ENCODE results near the gene PRIMA1. TPM values are rescaled to one million over a fixed set of nuclear protein-coding genes. Genes with fewer than 3 reads are reported as not detected.

Gene PRIMA1
- total RNA-seq, 1 experiment from 2014 or later = not detected

DNA sequence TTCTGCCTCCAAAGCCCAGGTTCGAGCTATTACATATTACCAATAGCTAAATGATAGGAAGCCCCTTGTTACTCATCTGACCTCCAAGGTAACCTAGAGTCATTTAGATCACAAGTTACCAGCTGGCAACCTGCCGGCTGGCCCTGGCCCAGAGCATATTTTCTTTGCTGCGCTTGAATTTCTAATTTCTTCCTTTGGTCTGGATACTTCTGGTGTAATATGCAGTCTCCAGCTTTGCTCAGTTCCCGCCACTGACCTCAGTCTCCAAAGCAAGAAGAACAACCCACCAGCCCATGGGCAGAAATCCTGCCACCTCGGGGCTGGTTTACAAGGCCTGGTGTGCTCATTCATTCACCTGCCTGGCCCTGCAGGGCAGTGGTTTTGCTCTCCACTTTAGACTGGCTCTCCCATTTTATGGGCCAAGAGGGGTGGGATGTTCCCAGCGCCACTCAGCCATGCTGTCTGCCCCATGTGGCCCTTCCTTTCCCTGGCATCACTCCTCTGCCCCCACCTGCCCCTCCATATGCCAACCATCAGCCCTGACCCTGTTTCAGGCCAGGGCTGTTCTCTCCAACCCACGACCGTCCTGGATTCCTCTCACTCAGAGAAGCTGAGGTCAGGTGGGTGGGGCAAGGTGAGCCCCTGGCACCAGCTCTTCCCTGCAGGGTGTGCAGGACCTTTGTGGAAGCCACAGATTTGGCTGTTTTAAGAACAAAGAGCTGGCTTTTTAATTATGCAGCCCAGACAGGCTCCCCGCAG, 76.0 kb downstream of the PRIMA1 start:
- TF ChIP-seq, protein P1, sequence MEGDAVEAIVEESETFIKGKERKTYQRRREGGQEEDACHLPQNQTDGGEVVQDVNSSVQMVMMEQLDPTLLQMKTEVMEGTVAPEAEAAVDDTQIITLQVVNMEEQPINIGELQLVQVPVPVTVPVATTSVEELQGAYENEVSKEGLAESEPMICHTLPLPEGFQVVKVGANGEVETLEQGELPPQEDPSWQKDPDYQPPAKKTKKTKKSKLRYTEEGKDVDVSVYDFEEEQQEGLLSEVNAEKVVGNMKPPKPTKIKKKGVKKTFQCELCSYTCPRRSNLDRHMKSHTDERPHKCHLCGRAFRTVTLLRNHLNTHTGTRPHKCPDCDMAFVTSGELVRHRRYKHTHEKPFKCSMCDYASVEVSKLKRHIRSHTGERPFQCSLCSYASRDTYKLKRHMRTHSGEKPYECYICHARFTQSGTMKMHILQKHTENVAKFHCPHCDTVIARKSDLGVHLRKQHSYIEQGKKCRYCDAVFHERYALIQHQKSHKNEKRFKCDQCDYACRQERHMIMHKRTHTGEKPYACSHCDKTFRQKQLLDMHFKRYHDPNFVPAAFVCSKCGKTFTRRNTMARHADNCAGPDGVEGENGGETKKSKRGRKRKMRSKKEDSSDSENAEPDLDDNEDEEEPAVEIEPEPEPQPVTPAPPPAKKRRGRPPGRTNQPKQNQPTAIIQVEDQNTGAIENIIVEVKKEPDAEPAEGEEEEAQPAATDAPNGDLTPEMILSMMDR (IDR thresholded peaks at IDR 0.05; ENCODE audit: unreplicated experiment) = no peak
- no peak overlapping the region for H3K27ac Mint-ChIP-seq (ENCODE audit: unreplicated experiment)
- CTCF ChIA-PET = no interaction called here
- H3K27me3 Mint-ChIP-seq (ENCODE audit: unreplicated experiment) = peaks cover 85% of the 10 kb centered on the region
- H3K9me3 Mint-ChIP-seq (ENCODE audit: low read depth, unreplicated experiment) = no peaks in the 10 kb centered on the region
- no peak overlapping the region for H3K4me3 Mint-ChIP-seq (ENCODE audit: low read depth, unreplicated experiment)
- intact Hi-C loops (cut with micrococcal nuclease; ENCODE audit: unreplicated experiment) = no loop called here
- H3K36me3 Mint-ChIP-seq (ENCODE audit: insufficient read depth, unreplicated experiment) = no peaks in the 10 kb centered on the region
- no peaks in the 10 kb centered on the region for H3K4me1 Mint-ChIP-seq (ENCODE audit: low read depth, unreplicated experiment)
- no peak for DNase-seq
- no TSS peak for BruUV-seq (replicated peaks)

DNA sequence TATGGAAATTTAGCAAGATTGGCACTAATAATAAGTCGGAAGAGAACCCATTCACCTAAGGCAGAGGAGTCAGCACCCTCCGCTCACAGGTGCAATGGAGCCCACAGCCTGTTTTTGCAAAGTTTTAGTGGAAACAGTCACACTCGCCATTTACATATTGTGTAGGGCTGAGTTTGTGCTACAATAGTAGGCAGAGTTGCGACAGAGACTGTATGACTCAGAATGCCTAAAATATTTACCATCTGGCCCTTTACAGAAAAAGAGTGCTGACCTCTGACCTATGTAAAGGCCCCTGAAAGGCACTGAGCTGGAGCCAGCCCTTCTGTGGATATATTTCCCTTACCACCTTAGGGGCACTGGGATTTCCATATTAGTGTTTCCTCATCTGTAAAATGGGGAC, 79.0 kb downstream of the PRIMA1 start:
- no peak for DNase-seq
- H3K36me3 Mint-ChIP-seq (ENCODE audit: insufficient read depth, unreplicated experiment) = no peaks in the 10 kb centered on the region
- CTCF ChIA-PET = no interaction called here
- no peak overlapping the region for H3K27ac Mint-ChIP-seq (ENCODE audit: unreplicated experiment)
- TF ChIP-seq, protein P1 (IDR thresholded peaks at IDR 0.05; ENCODE audit: unreplicated experiment) = no peak
- no peak overlapping the region for H3K4me3 Mint-ChIP-seq (ENCODE audit: low read depth, unreplicated experiment)
- H3K9me3 Mint-ChIP-seq (ENCODE audit: low read depth, unreplicated experiment) = no peaks in the 10 kb centered on the region
- intact Hi-C loops (cut with micrococcal nuclease; ENCODE audit: unreplicated experiment) = no loop called here
- H3K27me3 Mint-ChIP-seq (ENCODE audit: unreplicated experiment) = peaks cover 92% of the 10 kb centered on the region
- H3K4me1 Mint-ChIP-seq (ENCODE audit: low read depth, unreplicated experiment) = no peaks in the 10 kb centered on the region
- no TSS peak for BruUV-seq (replicated peaks)

DNA sequence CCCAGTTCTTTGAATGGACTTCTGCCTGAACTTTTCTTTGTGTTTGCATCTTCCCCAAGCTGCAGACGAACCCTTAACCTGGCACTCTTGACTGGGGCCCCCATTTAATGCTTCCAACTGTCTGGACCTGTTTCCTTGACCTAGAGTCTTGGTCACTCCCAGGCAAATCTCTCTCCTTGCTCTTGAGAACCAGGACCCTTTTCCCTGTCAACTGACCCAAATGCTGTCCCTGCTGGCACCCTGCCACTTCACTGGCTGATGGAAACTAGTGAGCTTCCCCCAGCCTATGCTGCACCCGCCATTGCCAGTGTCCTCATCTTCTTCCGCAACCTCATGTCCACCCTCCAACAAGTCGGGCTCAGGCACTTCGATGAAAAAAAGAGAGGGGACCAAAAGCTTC, 79.5 kb downstream of the PRIMA1 start:
- Mint-ChIP-seq H3K9me3 (ENCODE audit: low read depth, unreplicated experiment) (no peaks in the 10 kb centered on the region), H3K4me1 (ENCODE audit: low read depth, unreplicated experiment) (no peaks in the 10 kb centered on the region), H3K4me3 (ENCODE audit: low read depth, unreplicated experiment) (no peak overlapping the region), H3K27ac (ENCODE audit: unreplicated experiment) (no peak overlapping the region), H3K27me3 (ENCODE audit: unreplicated experiment) (peaks cover 92% of the 10 kb centered on the region), H3K36me3 (ENCODE audit: insufficient read depth, unreplicated experiment) (no peaks in the 10 kb centered on the region)
- CTCF ChIA-PET = no interaction called here
- intact Hi-C loops (cut with micrococcal nuclease; ENCODE audit: unreplicated experiment) = no loop called here
- no peak for DNase-seq
- TF ChIP-seq, protein P1 (IDR thresholded peaks at IDR 0.05; ENCODE audit: unreplicated experiment) = no peak
- BruUV-seq (replicated peaks) = no TSS peak

GRCh38 chr14:93708311-93708734, 80.0 kb downstream of the PRIMA1 start:
- TF ChIP-seq, protein P1 (IDR thresholded peaks at IDR 0.05; ENCODE audit: unreplicated experiment) = no peak
- CTCF ChIA-PET = no interaction called here
- BruUV-seq (replicated peaks) = no TSS peak
- Mint-ChIP-seq H3K27me3 (ENCODE audit: unreplicated experiment) (peaks cover 92% of the 10 kb centered on the region), H3K4me3 (ENCODE audit: low read depth, unreplicated experiment) (no peak overlapping the region), H3K4me1 (ENCODE audit: low read depth, unreplicated experiment) (no peaks in the 10 kb centered on the region), H3K27ac (ENCODE audit: unreplicated experiment) (no peak overlapping the region), H3K36me3 (ENCODE audit: insufficient read depth, unreplicated experiment) (no peaks in the 10 kb centered on the region), H3K9me3 (ENCODE audit: low read depth, unreplicated experiment) (no peaks in the 10 kb centered on the region)
- DNase-seq = no peak
- intact Hi-C loops (cut with micrococcal nuclease; ENCODE audit: unreplicated experiment) = no loop called here

Data from Calu3 (cell line).